ENCODE results near the gene GID8. TPM values are rescaled to one million over a fixed set of nuclear protein-coding genes. Genes with fewer than 3 reads are reported as not detected.

GID8 gene
- total and polyA plus RNA-seq, 2 of the 13 experiments (the other 11 are each of a cell fraction or from before 2014, with no cell fraction given), result 39.6 to 59.8 TPM

GRCh38 chr20:62952968-62953838 is 15.3 kb downstream of the GID8 start (continued):
- TF ChIP-seq ZBTB39 (CRISPR knock-in tag; IDR thresholded peaks at IDR 0.05) (peak; percentile 76; the same call in 1 of the 2 replicates), SP2 (CRISPR knock-in tag; IDR thresholded peaks at IDR 0.05) (peak; percentile 59), ZNF343 (CRISPR knock-in tag; IDR thresholded peaks at IDR 0.05) (peak; percentile 39; the same call in 1 of the 2 replicates), TIGD3 (CRISPR knock-in tag; IDR thresholded peaks at IDR 0.05; ENCODE audit: borderline replicate concordance) (0 out of 2 replicates have a peak, but pooled peaks have one; percentile 62), ZNF136 (CRISPR knock-in tag; IDR thresholded peaks at IDR 0.05; ENCODE audit: low read depth) (0 out of 2 replicates have a peak, but pooled peaks have one; percentile 14), U2AF2 (IDR thresholded peaks at IDR 0.05; ENCODE audit: low read depth, low read length) (no peak), ZNF646 (CRISPR knock-in tag; IDR thresholded peaks at IDR 0.05) (0 out of 2 replicates have a peak, but pooled peaks have one; percentile 28), GZF1 (CRISPR knock-in tag; IDR thresholded peaks at IDR 0.05) (peak; percentile 21), ZNF296 (CRISPR knock-in tag; conservative IDR thresholded peaks at IDR 0.05) (0 out of 2 replicates have a peak, but pooled peaks have one; percentile 70), ZNF761 (CRISPR knock-in tag; conservative IDR thresholded peaks at IDR 0.05) (no peak; the same call in 1 of the 2 replicates), ZNF251 (CRISPR knock-in tag; IDR thresholded peaks at IDR 0.05) (0 out of 2 replicates have a peak, but pooled peaks have one; percentile 9), ZNF205 (CRISPR knock-in tag; IDR thresholded peaks at IDR 0.05) (peak; percentile 39; the same call in 1 of the 2 replicates), IKZF5 (CRISPR knock-in tag; IDR thresholded peaks at IDR 0.05) (peak; percentile 35; the same call in 1 of the 2 replicates), KDM3A (CRISPR knock-in tag; IDR thresholded peaks at IDR 0.05; ENCODE audit: low read depth) (no peak)
